Tibial artery (tissue), 4 donors: ENCODE results near the gene MICAL2.

Experiments
- DNase-seq, 2 donors: peaks; one replicate each; pipeline ENCODE4 v3.0.0-alpha.2; 2019
- H3K27ac ChIP-seq, 2 donors: fragments of 200-600 bp; sonication (generic) in 1 of 2; 1 replicate in 1 of 2; 2 replicates in 1 of 2; pipeline ENCODE4 v1.5.1; 2018 to 2019; ENCODE audit warnings: mild to moderate bottlenecking in 1 of 2
- H3K27me3 ChIP-seq, 2 donors: fragments of 200-600 bp; sonication (generic) in 1 of 2; one replicate each; pipeline versions ENCODE4 v1.5.1 to v1.6.0; 2016 to 2019
- H3K36me3 ChIP-seq, 3 donors: fragments of 200-600 bp; sonication (generic) in 2 of 3; one replicate each; pipeline ENCODE4 v1.5.1; 2016 to 2019; ENCODE audit warnings: mild to moderate bottlenecking in 2 of 3
- H3K4me1 ChIP-seq, 4 donors: fragments of 200-600 bp; sonication (generic) in 2 of 4; 1 replicate in 3 of 4; 2 replicates in 1 of 4; pipeline ENCODE4 v1.5.1; 2016 to 2019
- H3K4me3 ChIP-seq, 2 donors: fragments of 200-600 bp; sonication (generic) in 1 of 2; 1 replicate in 1 of 2; 2 replicates in 1 of 2; pipeline ENCODE4 v1.5.1; 2018 to 2019; ENCODE audit warnings: mild to moderate bottlenecking in 2 of 2
- H3K9me3 ChIP-seq, 3 donors: fragments of 200-600 bp; sonication (generic) in 1 of 3; one replicate each; pipeline ENCODE4 v1.5.1; 2016 to 2019
- CTCF ChIP-seq, 2 experiments: fragments of 200-600 bp in 1 of 2; fragments of 450-650 bp in 1 of 2; IDR thresholded peaks; one replicate each; pipeline ENCODE4 v1.5.1; 2017 to 2019; ENCODE audit warnings: antibody characterized with exemption in 2 of 2, mild to moderate bottlenecking in 1 of 2, moderate library complexity in 1 of 2
- intact Hi-C: fragments of 100-400 bp; cut with DNase I; formaldehyde crosslinking; loops from one replicate; pipeline ENCODE4 v1.15.0; 2023; ENCODE audit warnings: low total_unique reads

MICAL2 gene

GRCh38 chr11:12243486-12243885 lies 133.1 kb downstream of the MICAL2 start:
- no peaks in the 10 kb centered on the region for H3K9me3 ChIP-seq
- TF ChIP-seq CTCF (IDR thresholded peaks at IDR 0.05): no peak
- H3K27me3 ChIP-seq: no peaks in the 10 kb centered on the region
- peak overlapping the region; percentile 77 to 86 for H3K27ac ChIP-seq
- peaks cover 56 to 77% (median 65%) of the 10 kb centered on the region in 3 donors for H3K36me3 ChIP-seq
- DNase-seq: no peak
- H3K4me3 ChIP-seq: no peak overlapping the region
- intact Hi-C loops: no loop called here
- peaks cover 0 to 93% (median 43%) of the 10 kb centered on the region in 4 donors for H3K4me1 ChIP-seq

- Histone ChIP-seq H3K27me3 (no peaks in the 10 kb centered on the region), H3K36me3 (peaks cover 57 to 80% (median 66%) of the 10 kb centered on the region in 3 donors), H3K4me1 (peaks cover 0 to 94% (median 47%) of the 10 kb centered on the region in 4 donors), H3K9me3 (no peaks in the 10 kb centered on the region), H3K27ac (peak overlapping the region; percentile 77 to 86), H3K4me3 (no peak overlapping the region)
- TF ChIP-seq CTCF (IDR thresholded peaks at IDR 0.05): no peak
- no peak for DNase-seq
- intact Hi-C loops: no loop called here
Observed at GRCh38 chr11:12243911-12244550, 133.6 kb downstream of the MICAL2 start.

GRCh38 chr11:12245091-12245490 lies 134.7 kb downstream of the MICAL2 start:
- peaks cover 57 to 80% (median 66%) of the 10 kb centered on the region in 3 donors for H3K36me3 ChIP-seq
- peaks cover 0 to 83% (median 48%) of the 10 kb centered on the region in 4 donors for H3K4me1 ChIP-seq
- peak in 1 of 2 donors; percentile 74 for DNase-seq
- TF ChIP-seq CTCF (IDR thresholded peaks at IDR 0.05): no peak
- intact Hi-C loops: no loop called here
- no peaks in the 10 kb centered on the region for H3K27me3 ChIP-seq
- no peak overlapping the region for H3K4me3 ChIP-seq
- H3K9me3 ChIP-seq: no peaks in the 10 kb centered on the region
- peak overlapping the region; percentile 68 to 77 for H3K27ac ChIP-seq

GRCh38 chr11:12245549-12246016 lies 135.2 kb downstream of the MICAL2 start:
- intact Hi-C loops: no loop called here
- H3K27me3 ChIP-seq: no peaks in the 10 kb centered on the region
- H3K36me3 ChIP-seq: peaks cover 55 to 81% (median 66%) of the 10 kb centered on the region in 3 donors
- no peak for DNase-seq
- peaks cover 0 to 79% (median 49%) of the 10 kb centered on the region in 4 donors for H3K4me1 ChIP-seq
- no peak overlapping the region for H3K4me3 ChIP-seq
- peak overlapping the region; percentile 68 to 77 for H3K27ac ChIP-seq
- TF ChIP-seq CTCF (IDR thresholded peaks at IDR 0.05): no peak
- H3K9me3 ChIP-seq: no peaks in the 10 kb centered on the region

- H3K36me3 ChIP-seq: peaks cover 50 to 79% (median 60%) of the 10 kb centered on the region in 3 donors
- DNase-seq: no peak
- intact Hi-C loops: no loop called here
Observed at GRCh38 chr11:12246147-12246546, 135.8 kb downstream of the MICAL2 start.

More at GRCh38 chr11:12246147-12246546, 135.8 kb downstream of the MICAL2 start:
- Histone ChIP-seq H3K9me3 (no peaks in the 10 kb centered on the region), H3K4me3 (no peak overlapping the region), H3K4me1 (peaks cover 0 to 77% (median 47%) of the 10 kb centered on the region in 4 donors), H3K27me3 (no peaks in the 10 kb centered on the region), H3K27ac (peak overlapping the region; percentile 68 to 77)
- no peak for TF ChIP-seq CTCF (IDR thresholded peaks at IDR 0.05)
